ENCODE data around the gene SLC22A4.

- TF ChIP-seq MAX (IDR thresholded peaks at IDR 0.05) (no peak), TAF1 (IDR thresholded peaks at IDR 0.05; ENCODE audit: low read depth) (no peak), EGR1 (IDR thresholded peaks at IDR 0.05) (no peak), REST (IDR thresholded peaks at IDR 0.05; ENCODE audit: low read depth) (no peak), USF1 (IDR thresholded peaks at IDR 0.05) (no peak), NFIC (IDR thresholded peaks at IDR 0.05) (no peak)
Observed at GRCh38 chr5:132289097-132289496, 5.1 kb upstream of the SLC22A4 start.

Measured in Ishikawa (cell line).